HepG2 (cell line): ENCODE measurements around the gene BMERB1. TPM values are rescaled to one million over a fixed set of nuclear protein-coding genes. Genes with fewer than 3 reads are reported as not detected.

Source experiments
- ATAC-seq: fragments of 200-7000 bp; cut with Tn5 transposase; 3 replicates; pipeline ENCODE4 v1.9.1; 2020; ENCODE audit warnings: mild to moderate bottlenecking, moderate library complexity
- BruUV-seq: library from RNA; stranded (reverse); fragments of 400-500 nt; replicated peaks from 2 replicates; lab custom pipeline; 2021; lab: Mats Ljungman, UMichigan
- CTCF ChIA-PET: fragments of 300-600 bp; formaldehyde crosslinking; extraction: SDS; loops from one replicate; lab custom pipeline; 2021; ENCODE audit warnings: low total read pairs, inconsistent platforms, low intra/inter-chr PET ratio; lab: Yijun Ruan, JAX
- POLR2A ChIA-PET: fragments of 350-600 bp; sonication (Branson Sonifier 250); formaldehyde crosslinking; loops from one replicate; lab custom pipeline; 2020; ENCODE audit warnings: antibody characterized with exemption, inconsistent platforms; lab: Yijun Ruan, JAX
- DNase-seq: peaks from one replicate; pipeline ENCODE4 v3.0.0-alpha.2; 2015; ENCODE audit warnings: low spot score
- FAIRE-seq: peaks from 3 replicates; lab custom pipeline; 2011; peaks lifted over from hg19 to GRCh38; lab: Jason Lieb, UNC
- H2AFZ ChIP-seq: one replicate; pipeline ENCODE4 v1.6.1; 2011; ENCODE audit warnings: low read length, inconsistent platforms
- H3K27ac ChIP-seq: fragments of 300-600 bp; 3 replicates; pipeline ENCODE4 v1.8.0; 2011; ENCODE audit warnings: mixed run types, mild to moderate bottlenecking, mixed read lengths, low read length, inconsistent platforms; ENCODE audit not compliant: insufficient read depth; ENCODE audit errors: extremely low read length
- H3K27me3 ChIP-seq, 2 experiments: fragments of 200-600 bp in 1 of 2; 2 replicates in 1 of 2; 3 replicates in 1 of 2; pipeline versions ENCODE4 v1.6.0 to v1.8.0; 2011; ENCODE audit warnings: low read length in 2 of 2, mild to moderate bottlenecking in 2 of 2, moderate library complexity in 2 of 2, inconsistent platforms in 1 of 2; ENCODE audit not compliant: insufficient read depth in 2 of 2, control insufficient read depth in 1 of 2
- H3K36me3 ChIP-seq, 2 experiments: fragments of 200-600 bp in 1 of 2; replicated peaks in 1 of 2; 2 replicates in 1 of 2; 3 replicates in 1 of 2; pipeline versions ENCODE4 v1.5.1 to v1.8.0; 2011; ENCODE audit warnings: low read length in 2 of 2, inconsistent platforms in 1 of 2; ENCODE audit not compliant: insufficient read depth in 2 of 2, control insufficient read depth in 1 of 2
- H3K4me1 ChIP-seq: 2 replicates; pipeline ENCODE4 v1.5.1; 2012; ENCODE audit warnings: low read length, inconsistent platforms; ENCODE audit not compliant: insufficient read depth
- H3K4me2 ChIP-seq: 2 replicates; pipeline ENCODE4 v1.6.0; 2011; ENCODE audit warnings: low read depth, low read length, inconsistent platforms
- H3K4me3 ChIP-seq, 3 experiments: fragments of 200-600 bp in 1 of 3; sonication (generic), shearing (Covaris generic) in 1 of 3; replicated peaks in 1 of 3; 2 replicates each; pipeline ENCODE4 v1.5.1; 2011 to 2016; ENCODE audit warnings: low read length in 3 of 3, inconsistent platforms in 2 of 3, low read depth in 2 of 3, mild to moderate bottlenecking in 2 of 3, control low read depth in 1 of 3, mixed read lengths in 1 of 3; ENCODE audit not compliant: insufficient read depth in 1 of 3
- H3K79me2 ChIP-seq: one replicate; pipeline ENCODE4 v1.6.1; 2011; ENCODE audit warnings: low read length, inconsistent platforms; ENCODE audit not compliant: insufficient read depth
- H3K9ac ChIP-seq: 2 replicates; pipeline ENCODE4 v1.6.0; 2011; ENCODE audit warnings: mild to moderate bottlenecking, low read depth, low read length, inconsistent platforms; ENCODE audit not compliant: insufficient read depth
- H3K9me3 ChIP-seq: 2 replicates; pipeline ENCODE4 v1.5.1; 2012; ENCODE audit warnings: mild to moderate bottlenecking, low read length
- H4K20me1 ChIP-seq: 2 replicates; pipeline ENCODE4 v1.6.0; 2011; ENCODE audit warnings: inconsistent platforms, mild to moderate bottlenecking, low read length, moderate library complexity; ENCODE audit not compliant: insufficient read depth
- HDAC2 ChIP-seq: sonication (generic); formaldehyde crosslinking; IDR thresholded peaks from 2 replicates; pipeline ENCODE4 v1.4.0; 2020; ENCODE audit warnings: missing genetic modification reagents
- MBNL3 ChIP-seq: fragments of 250-450 bp; sonication (Bioruptor Pico); conservative IDR thresholded peaks from 2 replicates; pipeline ENCODE4 v1.8.0; 2022; ENCODE audit warnings: mild to moderate bottlenecking, inconsistent platforms
- MED1 ChIP-seq: sonication (generic); formaldehyde crosslinking; IDR thresholded peaks from 2 replicates; pipeline ENCODE4 v1.4.0; 2020; ENCODE audit warnings: missing genetic modification reagents
- POLR2G ChIP-seq: fragments of 200-400 bp; formaldehyde crosslinking; IDR thresholded peaks from 2 replicates; pipeline ENCODE4 v1.6.1; 2018; ENCODE audit warnings: mild to moderate bottlenecking, low read depth, low read length, moderate library complexity
- ZMYM4 ChIP-seq: sonication (generic); formaldehyde crosslinking; IDR thresholded peaks from 2 replicates; pipeline ENCODE4 v1.8.1; 2023; ENCODE audit warnings: mild to moderate bottlenecking, missing genetic modification reagents
- ZNF20 ChIP-seq: sonication (generic); formaldehyde crosslinking; IDR thresholded peaks from 2 replicates; pipeline ENCODE4 v1.4.0; 2020; ENCODE audit warnings: mild to moderate bottlenecking, moderate library complexity, missing genetic modification reagents
- ZNF225 ChIP-seq: sonication (generic); formaldehyde crosslinking; IDR thresholded peaks from 2 replicates; pipeline ENCODE4 v1.4.0; 2020; ENCODE audit warnings: mild to moderate bottlenecking, missing genetic modification reagents
- ZNF563 ChIP-seq: sonication (generic); formaldehyde crosslinking; IDR thresholded peaks from 2 replicates; pipeline ENCODE4 v1.8.0; 2022; ENCODE audit warnings: mild to moderate bottlenecking, moderate library complexity, missing genetic modification reagents
- ZNF652 ChIP-seq: IDR thresholded peaks from 2 replicates; pipeline ENCODE4 v1.6.1; 2016; ENCODE audit warnings: low read depth, borderline replicate concordance
- WGBS: methylation state at CpG from one replicate; pipeline ENCODE4 v1.1.6; 2017; ENCODE audit warnings: low lambda C conversion rate; 5-methylcytosine and 5-hydroxymethylcytosine counted together
- in situ Hi-C: cut with HindIII; loops from 2 replicates; pipeline ENCODE4 v1.10.0; 2017; ENCODE audit warnings: low pct_unique_long_range_greater_than_20kb; ENCODE audit not compliant: extremely low pct_ligation_motif_present
- intact Hi-C: fragments of 100-400 bp; cut with micrococcal nuclease; formaldehyde crosslinking; loops from one replicate; pipeline ENCODE4 v1.10.0; 2022; ENCODE audit not compliant: unreplicated experiment
- polyA plus RNA-seq, 8 experiments: library from polyadenylated mRNA; depleted of rRNA in 3 of 8; stranded (reverse) in 7 of 8; unstranded in 1 of 8; fragments of >200 nt; fragmentation: Illumina TruSeq in 4 of 8; extraction: Trizol in 4 of 8; gene quantifications; 2 replicates each; pipeline versions ENCODE4 v1.2.1 to v1.2.3, GENCODE V29; 2011 to 2016; ENCODE audit warnings: low read depth in 4 of 8, missing spikeins in 1 of 8, mixed read lengths in 1 of 8; ENCODE audit not compliant: insufficient read depth in 1 of 8
- total RNA-seq, 5 experiments: library from RNA; depleted of rRNA; stranded (reverse); fragments of >200 nt; fragmentation: Illumina TruSeq; extraction: Trizol; gene quantifications; 2 replicates each; pipeline ENCODE4 v1.2.3, GENCODE V29; 2016; ENCODE audit warnings: low read depth in 1 of 5
- TF ChIP-seq, protein P1 (sequence below): sonication (generic); formaldehyde crosslinking; IDR thresholded peaks from 2 replicates; pipeline ENCODE4 v1.4.0; 2020; ENCODE audit warnings: missing genetic modification reagents
- TF ChIP-seq, protein P2 (sequence below): sonication (generic); formaldehyde crosslinking; IDR thresholded peaks from 2 replicates; pipeline ENCODE4 v1.4.0; 2020; ENCODE audit warnings: missing genetic modification reagents, borderline replicate concordance
- TF ChIP-seq, protein P3 (sequence below): sonication (generic); formaldehyde crosslinking; IDR thresholded peaks from 2 replicates; pipeline ENCODE4 v1.4.0; 2020; ENCODE audit warnings: low read depth, mild to moderate bottlenecking, missing genetic modification reagents
- TF ChIP-seq, protein P4 (sequence below): sonication (generic); formaldehyde crosslinking; IDR thresholded peaks from 2 replicates; pipeline ENCODE4 v1.8.1; 2023; ENCODE audit warnings: mild to moderate bottlenecking, moderate library complexity, missing genetic modification reagents
- TF ChIP-seq, protein P5 (sequence below): sonication (generic); formaldehyde crosslinking; IDR thresholded peaks from 2 replicates; pipeline ENCODE4 v1.5.0; 2020; ENCODE audit warnings: mild to moderate bottlenecking, missing genetic modification reagents
- TF ChIP-seq, protein P6 (sequence below): sonication (generic); formaldehyde crosslinking; IDR thresholded peaks from 2 replicates; pipeline ENCODE4 v1.8.1; 2023; ENCODE audit warnings: missing genetic modification reagents, mild to moderate bottlenecking, borderline replicate concordance

Gene BMERB1
- total and polyA plus RNA-seq, 2 of the 13 experiments (the other 11 are each of a cell fraction or from before 2014, with no cell fraction given), result 1.4 TPM

DNA sequence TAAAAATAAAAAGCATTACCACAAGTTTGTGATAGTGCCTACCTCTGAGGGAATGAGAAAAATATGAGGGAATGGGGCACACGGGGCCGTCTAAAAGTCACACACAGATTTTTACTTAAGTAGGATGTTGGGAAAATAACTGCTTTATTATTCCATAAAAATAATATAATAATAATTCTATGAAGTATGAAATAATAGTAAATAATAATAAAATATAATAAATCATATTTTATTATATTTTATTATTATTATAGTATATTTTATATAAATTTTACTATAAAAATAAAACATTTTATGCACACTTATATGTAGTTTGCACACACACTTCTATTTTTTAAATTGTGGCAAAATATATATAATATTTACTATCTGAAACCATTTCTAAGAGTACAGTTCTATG, 92.3 kb downstream of the BMERB1 start:
- Histone ChIP-seq H3K4me3 (no peak overlapping the region), H4K20me1 (no peaks in the 10 kb centered on the region), H3K9me3 (no peaks in the 10 kb centered on the region), H3K79me2 (no peaks in the 10 kb centered on the region), H3K27me3 (no peaks in the 10 kb centered on the region), H3K27ac (no peak overlapping the region), H2AFZ (no peak overlapping the region), H3K4me2 (no peak overlapping the region), H3K9ac (no peak overlapping the region), H3K36me3 (no peaks in the 10 kb centered on the region), H3K4me1 (0 out of 2 replicates have a peak, but pooled peaks cover 6% of the 10 kb centered on the region)
- ChIA-PET POLR2A (no interaction called here), CTCF (no interaction called here)
- no peak for DNase-seq
- 93% methylated on average over 2 of the region's 2 CpGs for WGBS
- in situ Hi-C loops (no loop called here), intact Hi-C loops (no loop called here)
- BruUV-seq, result no TSS peak
- FAIRE-seq, result no peak
- ATAC-seq, result no peak
- TF ChIP-seq, protein P1, sequence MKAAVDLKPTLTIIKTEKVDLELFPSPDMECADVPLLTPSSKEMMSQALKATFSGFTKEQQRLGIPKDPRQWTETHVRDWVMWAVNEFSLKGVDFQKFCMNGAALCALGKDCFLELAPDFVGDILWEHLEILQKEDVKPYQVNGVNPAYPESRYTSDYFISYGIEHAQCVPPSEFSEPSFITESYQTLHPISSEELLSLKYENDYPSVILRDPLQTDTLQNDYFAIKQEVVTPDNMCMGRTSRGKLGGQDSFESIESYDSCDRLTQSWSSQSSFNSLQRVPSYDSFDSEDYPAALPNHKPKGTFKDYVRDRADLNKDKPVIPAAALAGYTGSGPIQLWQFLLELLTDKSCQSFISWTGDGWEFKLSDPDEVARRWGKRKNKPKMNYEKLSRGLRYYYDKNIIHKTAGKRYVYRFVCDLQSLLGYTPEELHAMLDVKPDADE, result no peak
- TF ChIP-seq, protein P2, sequence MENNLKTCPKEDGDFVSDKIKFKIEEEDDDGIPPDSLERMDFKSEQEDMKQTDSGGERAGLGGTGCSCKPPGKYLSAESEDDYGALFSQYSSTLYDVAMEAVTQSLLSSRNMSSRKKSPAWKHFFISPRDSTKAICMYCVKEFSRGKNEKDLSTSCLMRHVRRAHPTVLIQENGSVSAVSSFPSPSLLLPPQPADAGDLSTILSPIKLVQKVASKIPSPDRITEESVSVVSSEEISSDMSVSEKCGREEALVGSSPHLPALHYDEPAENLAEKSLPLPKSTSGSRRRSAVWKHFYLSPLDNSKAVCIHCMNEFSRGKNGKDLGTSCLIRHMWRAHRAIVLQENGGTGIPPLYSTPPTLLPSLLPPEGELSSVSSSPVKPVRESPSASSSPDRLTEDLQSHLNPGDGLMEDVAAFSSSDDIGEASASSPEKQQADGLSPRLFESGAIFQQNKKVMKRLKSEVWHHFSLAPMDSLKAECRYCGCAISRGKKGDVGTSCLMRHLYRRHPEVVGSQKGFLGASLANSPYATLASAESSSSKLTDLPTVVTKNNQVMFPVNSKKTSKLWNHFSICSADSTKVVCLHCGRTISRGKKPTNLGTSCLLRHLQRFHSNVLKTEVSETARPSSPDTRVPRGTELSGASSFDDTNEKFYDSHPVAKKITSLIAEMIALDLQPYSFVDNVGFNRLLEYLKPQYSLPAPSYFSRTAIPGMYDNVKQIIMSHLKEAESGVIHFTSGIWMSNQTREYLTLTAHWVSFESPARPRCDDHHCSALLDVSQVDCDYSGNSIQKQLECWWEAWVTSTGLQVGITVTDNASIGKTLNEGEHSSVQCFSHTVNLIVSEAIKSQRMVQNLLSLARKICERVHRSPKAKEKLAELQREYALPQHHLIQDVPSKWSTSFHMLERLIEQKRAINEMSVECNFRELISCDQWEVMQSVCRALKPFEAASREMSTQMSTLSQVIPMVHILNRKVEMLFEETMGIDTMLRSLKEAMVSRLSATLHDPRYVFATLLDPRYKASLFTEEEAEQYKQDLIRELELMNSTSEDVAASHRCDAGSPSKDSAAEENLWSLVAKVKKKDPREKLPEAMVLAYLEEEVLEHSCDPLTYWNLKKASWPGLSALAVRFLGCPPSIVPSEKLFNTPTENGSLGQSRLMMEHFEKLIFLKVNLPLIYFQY (CRISPR knock-in tag), result no peak
- TF ChIP-seq MED1 (CRISPR knock-in tag), result no peak
- TF ChIP-seq, protein P3, sequence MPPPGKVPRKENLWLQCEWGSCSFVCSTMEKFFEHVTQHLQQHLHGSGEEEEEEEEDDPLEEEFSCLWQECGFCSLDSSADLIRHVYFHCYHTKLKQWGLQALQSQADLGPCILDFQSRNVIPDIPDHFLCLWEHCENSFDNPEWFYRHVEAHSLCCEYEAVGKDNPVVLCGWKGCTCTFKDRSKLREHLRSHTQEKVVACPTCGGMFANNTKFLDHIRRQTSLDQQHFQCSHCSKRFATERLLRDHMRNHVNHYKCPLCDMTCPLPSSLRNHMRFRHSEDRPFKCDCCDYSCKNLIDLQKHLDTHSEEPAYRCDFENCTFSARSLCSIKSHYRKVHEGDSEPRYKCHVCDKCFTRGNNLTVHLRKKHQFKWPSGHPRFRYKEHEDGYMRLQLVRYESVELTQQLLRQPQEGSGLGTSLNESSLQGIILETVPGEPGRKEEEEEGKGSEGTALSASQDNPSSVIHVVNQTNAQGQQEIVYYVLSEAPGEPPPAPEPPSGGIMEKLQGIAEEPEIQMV (CRISPR knock-in tag), result no peak
- TF ChIP-seq ZNF20 (CRISPR knock-in tag), result no peak
- no peak for TF ChIP-seq MBNL3 (CRISPR knock-in tag)
- no peak for TF ChIP-seq HDAC2 (CRISPR knock-in tag)
- TF ChIP-seq, protein P4, sequence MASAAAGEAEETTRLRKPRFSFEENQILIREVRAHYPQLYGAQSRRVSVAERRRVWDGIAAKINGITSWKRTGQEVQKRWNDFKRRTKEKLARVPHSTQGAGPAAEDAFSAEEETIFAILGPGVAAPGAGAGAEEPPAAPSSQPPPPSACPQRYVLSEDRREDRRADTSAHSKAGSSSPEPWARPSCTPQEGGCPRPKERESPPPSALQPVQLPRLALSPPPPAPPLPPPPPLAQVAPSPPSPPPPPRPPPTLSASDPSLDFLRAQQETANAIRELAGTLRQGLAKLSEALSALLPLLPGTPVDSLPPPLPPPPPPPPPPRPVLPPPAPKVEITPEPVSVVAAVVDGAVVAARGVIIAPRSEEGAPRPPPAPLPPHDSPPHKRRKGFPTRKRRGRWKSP (CRISPR knock-in tag), result no peak
- no peak for TF ChIP-seq ZNF652 (CRISPR knock-in tag)
- no peak for TF ChIP-seq ZNF225 (CRISPR knock-in tag)
- TF ChIP-seq ZMYM4 (CRISPR knock-in tag), result no peak
- TF ChIP-seq POLR2G, result no peak
- TF ChIP-seq, protein P5, sequence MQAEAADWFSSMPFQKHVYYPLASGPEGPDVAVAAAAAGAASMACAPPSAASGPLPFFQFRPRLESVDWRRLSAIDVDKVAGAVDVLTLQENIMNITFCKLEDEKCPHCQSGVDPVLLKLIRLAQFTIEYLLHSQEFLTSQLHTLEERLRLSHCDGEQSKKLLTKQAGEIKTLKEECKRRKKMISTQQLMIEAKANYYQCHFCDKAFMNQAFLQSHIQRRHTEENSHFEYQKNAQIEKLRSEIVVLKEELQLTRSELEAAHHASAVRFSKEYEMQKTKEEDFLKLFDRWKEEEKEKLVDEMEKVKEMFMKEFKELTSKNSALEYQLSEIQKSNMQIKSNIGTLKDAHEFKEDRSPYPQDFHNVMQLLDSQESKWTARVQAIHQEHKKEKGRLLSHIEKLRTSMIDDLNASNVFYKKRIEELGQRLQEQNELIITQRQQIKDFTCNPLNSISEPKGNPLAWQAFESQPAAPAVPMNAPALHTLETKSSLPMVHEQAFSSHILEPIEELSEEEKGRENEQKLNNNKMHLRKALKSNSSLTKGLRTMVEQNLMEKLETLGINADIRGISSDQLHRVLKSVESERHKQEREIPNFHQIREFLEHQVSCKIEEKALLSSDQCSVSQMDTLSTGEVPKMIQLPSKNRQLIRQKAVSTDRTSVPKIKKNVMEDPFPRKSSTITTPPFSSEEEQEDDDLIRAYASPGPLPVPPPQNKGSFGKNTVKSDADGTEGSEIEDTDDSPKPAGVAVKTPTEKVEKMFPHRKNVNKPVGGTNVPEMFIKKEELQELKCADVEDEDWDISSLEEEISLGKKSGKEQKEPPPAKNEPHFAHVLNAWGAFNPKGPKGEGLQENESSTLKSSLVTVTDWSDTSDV (CRISPR knock-in tag), result no peak
- TF ChIP-seq, protein P6, sequence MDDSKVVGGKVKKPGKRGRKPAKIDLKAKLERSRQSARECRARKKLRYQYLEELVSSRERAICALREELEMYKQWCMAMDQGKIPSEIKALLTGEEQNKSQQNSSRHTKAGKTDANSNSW (CRISPR knock-in tag), result no peak
- TF ChIP-seq ZNF563 (CRISPR knock-in tag), result no peak
